Vagina (tissue), 2 donors: ENCODE measurements around the gene BAIAP2L1.

Experiments
- POLR2AphosphoS5 ChIP-seq, 2 donors: sonication (generic); formaldehyde crosslinking; IDR thresholded peaks; one replicate each; pipeline ENCODE4 v1.9.0; 2017; ENCODE audit warnings: antibody characterized with exemption in 2 of 2, mild to moderate bottlenecking in 2 of 2, low read depth in 1 of 2; ENCODE audit not compliant: insufficient read depth in 1 of 2
- TF ChIP-seq, protein P1 (sequence below), 3 experiments: fragments of 450-650 bp in 2 of 3; fragments of 200-600 bp in 1 of 3; sonication (generic) in 1 of 3; IDR thresholded peaks; one replicate each; pipeline ENCODE4 v1.5.1; 2017 to 2019; ENCODE audit warnings: antibody characterized with exemption in 3 of 3, mild to moderate bottlenecking in 2 of 3, moderate library complexity in 2 of 3

DNA sequence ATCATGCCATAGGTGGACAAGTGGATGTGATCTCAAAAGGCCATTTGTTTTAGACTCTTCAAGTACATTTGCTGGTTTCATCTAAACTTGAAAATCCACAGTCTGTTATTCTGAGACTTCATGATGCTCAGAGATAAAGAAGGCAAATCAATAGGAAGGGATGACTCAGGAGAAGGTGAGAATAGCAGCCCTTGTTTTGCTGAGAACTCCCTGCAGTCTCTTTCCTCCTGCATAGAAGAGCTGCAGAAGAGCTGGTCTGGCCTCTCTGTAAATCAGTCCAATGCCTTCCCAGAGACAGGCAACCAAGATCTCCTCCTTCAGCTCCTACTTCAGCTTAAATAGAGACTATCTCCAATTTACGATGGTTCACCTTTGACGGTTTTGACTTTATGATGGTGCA lies 4.0 kb upstream of the BAIAP2L1 start:
- TF ChIP-seq, protein P1, sequence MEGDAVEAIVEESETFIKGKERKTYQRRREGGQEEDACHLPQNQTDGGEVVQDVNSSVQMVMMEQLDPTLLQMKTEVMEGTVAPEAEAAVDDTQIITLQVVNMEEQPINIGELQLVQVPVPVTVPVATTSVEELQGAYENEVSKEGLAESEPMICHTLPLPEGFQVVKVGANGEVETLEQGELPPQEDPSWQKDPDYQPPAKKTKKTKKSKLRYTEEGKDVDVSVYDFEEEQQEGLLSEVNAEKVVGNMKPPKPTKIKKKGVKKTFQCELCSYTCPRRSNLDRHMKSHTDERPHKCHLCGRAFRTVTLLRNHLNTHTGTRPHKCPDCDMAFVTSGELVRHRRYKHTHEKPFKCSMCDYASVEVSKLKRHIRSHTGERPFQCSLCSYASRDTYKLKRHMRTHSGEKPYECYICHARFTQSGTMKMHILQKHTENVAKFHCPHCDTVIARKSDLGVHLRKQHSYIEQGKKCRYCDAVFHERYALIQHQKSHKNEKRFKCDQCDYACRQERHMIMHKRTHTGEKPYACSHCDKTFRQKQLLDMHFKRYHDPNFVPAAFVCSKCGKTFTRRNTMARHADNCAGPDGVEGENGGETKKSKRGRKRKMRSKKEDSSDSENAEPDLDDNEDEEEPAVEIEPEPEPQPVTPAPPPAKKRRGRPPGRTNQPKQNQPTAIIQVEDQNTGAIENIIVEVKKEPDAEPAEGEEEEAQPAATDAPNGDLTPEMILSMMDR (IDR thresholded peaks at IDR 0.05): no peak
- TF ChIP-seq POLR2AphosphoS5 (IDR thresholded peaks at IDR 0.05; ENCODE audit: insufficient read depth in 1 of 2, low read depth in 1 of 2): no peak
